CD4-positive, CD25-positive, alpha-beta regulatory T cell (primary cell): ENCODE data around the gene PCNP. TPM values are rescaled to one million over a fixed set of nuclear protein-coding genes. Genes with fewer than 3 reads are reported as not detected.
"Not testable (repeated sequence)": the region's sequence is repeated elsewhere in the genome, so short reads cannot be mapped to it uniquely, and the experiment has no call there.

Source experiments
- ATAC-seq, 2 donors: fragments of 150-1000 bp; cut with Tn5 transposase; one replicate each; pipeline ENCODE4 v1.10.0; 2021; ENCODE audit warnings: low read depth in 2 of 2, moderate number of reproducible peaks in 2 of 2, moderate library complexity in 1 of 2
- DNase-seq, 3 donors: peaks; one replicate each; pipeline versions ENCODE4 v3.0.0 to v3.0.0-alpha.2; 2012 to 2022; ENCODE audit warnings: mixed read lengths in 1 of 3
- H3K27ac ChIP-seq: one replicate; pipeline ENCODE4 v1.7.0; 2013; ENCODE audit warnings: mild to moderate bottlenecking, low read length; ENCODE audit not compliant: insufficient read depth, poor library complexity, severe bottlenecking
- H3K27me3 ChIP-seq: one replicate; pipeline ENCODE4 v1.7.0; 2013; ENCODE audit warnings: low read length; ENCODE audit not compliant: control insufficient read depth, insufficient read depth
- H3K36me3 ChIP-seq: one replicate; pipeline ENCODE4 v1.7.0; 2013; ENCODE audit warnings: mild to moderate bottlenecking, low read length, moderate library complexity; ENCODE audit not compliant: control insufficient read depth, insufficient read depth
- H3K4me1 ChIP-seq: 2 replicates; pipeline ENCODE4 v1.7.0; 2013; ENCODE audit warnings: mild to moderate bottlenecking, low read length; ENCODE audit not compliant: insufficient read depth, control insufficient read depth, poor library complexity, severe bottlenecking
- H3K4me3 ChIP-seq: one replicate; pipeline ENCODE4 v1.7.0; 2013; ENCODE audit warnings: low read depth, mild to moderate bottlenecking, low read length, moderate library complexity
- H3K9me3 ChIP-seq, 2 experiments: 1 replicate in 1 of 2; 2 replicates in 1 of 2; pipeline ENCODE4 v1.7.0; 2013; ENCODE audit warnings: low read length in 2 of 2, mild to moderate bottlenecking in 1 of 2, moderate library complexity in 1 of 2; ENCODE audit not compliant: control insufficient read depth in 2 of 2
- H3K27ac Mint-ChIP-seq, 3 donors: one replicate each; pipeline ENCODE4 v1.8.0; 2020 to 2022; ENCODE audit warnings: mild to moderate bottlenecking in 3 of 3, mixed read lengths in 3 of 3, moderate library complexity in 2 of 3
- H3K27me3 Mint-ChIP-seq: one replicate; pipeline ENCODE4 v1.8.0; 2022; ENCODE audit warnings: mild to moderate bottlenecking, mixed read lengths
- H3K36me3 Mint-ChIP-seq: one replicate; pipeline ENCODE4 v1.8.0; 2020; ENCODE audit warnings: mixed read lengths
- H3K4me1 Mint-ChIP-seq, 4 donors: one replicate each; pipeline ENCODE4 v1.8.0; 2020 to 2022; ENCODE audit warnings: mixed read lengths in 4 of 4, mild to moderate bottlenecking in 1 of 4
- H3K4me3 Mint-ChIP-seq, 4 donors: one replicate each; pipeline ENCODE4 v1.8.0; 2020 to 2022; ENCODE audit warnings: mild to moderate bottlenecking in 4 of 4, mixed read lengths in 4 of 4, moderate library complexity in 3 of 4
- H3K9me3 Mint-ChIP-seq, 7 donors: one replicate each; pipeline ENCODE4 v1.8.0; 2020 to 2022; ENCODE audit warnings: mixed read lengths in 7 of 7, mild to moderate bottlenecking in 3 of 7, moderate library complexity in 2 of 7
- polyA plus RNA-seq, 4 donors: library from polyadenylated mRNA; unstranded; fragments of 300-500 nt; fragmentation: Illumina TruSeq; gene quantifications; one replicate each; pipeline ENCODE4 v1.2.3, GENCODE V29; 2021
- total RNA-seq: library from RNA; stranded (reverse); gene quantifications from one replicate; pipeline ENCODE4 v1.2.3, GENCODE V29; 2022

PCNP gene
- total and polyA plus RNA-seq, 5 donors from 2014 or later = 99.8 to 144 (median 110) TPM

DNA sequence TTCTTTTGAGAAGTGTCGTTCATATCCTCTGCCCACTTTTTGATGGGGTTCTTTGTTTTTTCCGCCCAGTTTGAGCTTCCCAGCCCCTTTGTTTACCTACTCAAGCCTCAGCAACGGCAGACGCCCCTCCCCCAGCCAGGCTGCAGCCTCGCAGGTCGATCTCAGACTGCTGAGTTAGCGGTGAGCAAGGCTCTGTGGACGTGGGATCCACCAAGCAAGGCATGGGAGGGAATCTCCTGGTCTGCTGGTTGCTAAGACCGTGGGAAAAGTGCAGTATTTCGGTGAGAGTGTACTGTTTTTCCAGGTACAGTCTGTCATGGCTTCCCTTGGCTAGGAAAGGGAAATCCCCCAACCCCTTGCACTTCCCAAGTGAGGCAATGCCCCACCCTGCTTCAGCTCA, 31.4 kb downstream of the PCNP start:
- not testable (repeated sequence) for H3K4me1 Mint-ChIP-seq, H3K27ac Mint-ChIP-seq, H3K4me1 ChIP-seq, H3K4me3 ChIP-seq, H3K36me3 Mint-ChIP-seq, H3K36me3 ChIP-seq, H3K9me3 Mint-ChIP-seq, H3K4me3 Mint-ChIP-seq, H3K27me3 Mint-ChIP-seq, H3K9me3 ChIP-seq, H3K27ac ChIP-seq, H3K27me3 ChIP-seq, ATAC-seq, DNase-seq

- Histone ChIP-seq H3K9me3 (no peaks in the 10 kb centered on the region), H3K4me1 (no peaks in the 10 kb centered on the region), H3K27ac (no peak overlapping the region), H3K27me3 (no peaks in the 10 kb centered on the region), H3K4me3 (no peak overlapping the region), H3K36me3 (no peaks in the 10 kb centered on the region)
- no peaks in the 10 kb centered on the region for H3K4me1 Mint-ChIP-seq
- ATAC-seq = no peak
- H3K36me3 Mint-ChIP-seq = no peaks in the 10 kb centered on the region
- no peaks in the 10 kb centered on the region for H3K27me3 Mint-ChIP-seq
- H3K27ac Mint-ChIP-seq = no peak overlapping the region
- H3K9me3 Mint-ChIP-seq = no peaks in the 10 kb centered on the region
- DNase-seq = no peak
- H3K4me3 Mint-ChIP-seq = no peak overlapping the region
These were observed 37.0 kb downstream of the PCNP start for GRCh38 chr3:101611023-101611422.

GRCh38 chr3:101613014-101613413, 39.0 kb downstream of the PCNP start:
- DNase-seq, H3K27ac ChIP-seq, H3K4me1 ChIP-seq, H3K4me3 ChIP-seq, H3K27me3 ChIP-seq, H3K4me3 Mint-ChIP-seq, H3K4me1 Mint-ChIP-seq, ATAC-seq, H3K9me3 Mint-ChIP-seq, H3K27me3 Mint-ChIP-seq, H3K27ac Mint-ChIP-seq, H3K36me3 Mint-ChIP-seq, H3K9me3 ChIP-seq, H3K36me3 ChIP-seq: not testable (repeated sequence)

DNA sequence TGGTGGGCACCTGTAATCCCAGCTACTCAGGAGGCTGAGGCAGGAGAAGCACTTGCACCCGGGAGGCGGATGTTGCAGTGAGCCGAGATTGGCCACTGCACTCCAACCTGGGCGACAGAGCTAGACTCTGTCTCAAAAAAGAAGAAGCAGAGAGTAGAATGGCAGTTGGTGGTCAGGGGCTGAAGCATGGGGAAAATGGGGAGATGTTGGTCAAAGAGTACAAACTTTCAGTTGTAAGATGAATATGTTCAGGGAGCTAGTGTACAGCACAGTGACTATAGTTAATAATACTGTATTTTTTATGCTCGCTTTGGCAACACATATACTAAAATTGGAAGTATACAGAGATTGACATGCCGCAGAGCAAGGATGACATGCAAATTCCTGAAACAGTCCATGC, 41.5 kb downstream of the PCNP start:
- H3K4me1 ChIP-seq = no peaks in the 10 kb centered on the region
- H3K4me1 Mint-ChIP-seq = no peaks in the 10 kb centered on the region
- H3K27me3 ChIP-seq = no peaks in the 10 kb centered on the region
- no peak overlapping the region for H3K4me3 Mint-ChIP-seq
- peaks cover 0 to 3% of the 10 kb centered on the region in 2 experiments for H3K9me3 ChIP-seq
- no peak overlapping the region for H3K27ac ChIP-seq
- no peaks in the 10 kb centered on the region for H3K36me3 Mint-ChIP-seq
- no peak overlapping the region for H3K27ac Mint-ChIP-seq
- H3K27me3 Mint-ChIP-seq = no peaks in the 10 kb centered on the region
- ATAC-seq (no peak), DNase-seq (no peak)
- H3K4me3 ChIP-seq = no peak overlapping the region
- H3K36me3 ChIP-seq = no peaks in the 10 kb centered on the region
- H3K9me3 Mint-ChIP-seq = no peaks in the 10 kb centered on the region

- no peaks in the 10 kb centered on the region for H3K9me3 Mint-ChIP-seq
- peaks cover 0 to 3% of the 10 kb centered on the region in 2 experiments for H3K9me3 ChIP-seq
- no peaks in the 10 kb centered on the region for H3K36me3 ChIP-seq
- DNase-seq = no peak
- no peaks in the 10 kb centered on the region for H3K27me3 Mint-ChIP-seq
- no peaks in the 10 kb centered on the region for H3K27me3 ChIP-seq
- H3K4me3 Mint-ChIP-seq = no peak overlapping the region
- H3K4me3 ChIP-seq = no peak overlapping the region
- no peak overlapping the region for H3K27ac Mint-ChIP-seq
- H3K4me1 ChIP-seq = no peaks in the 10 kb centered on the region
- H3K4me1 Mint-ChIP-seq = no peaks in the 10 kb centered on the region
- ATAC-seq = no peak
- peaks cover 3% of the 10 kb centered on the region for H3K36me3 Mint-ChIP-seq
- no peak overlapping the region for H3K27ac ChIP-seq
These were observed 43.5 kb downstream of the PCNP start for GRCh38 chr3:101617478-101617877.

DNA sequence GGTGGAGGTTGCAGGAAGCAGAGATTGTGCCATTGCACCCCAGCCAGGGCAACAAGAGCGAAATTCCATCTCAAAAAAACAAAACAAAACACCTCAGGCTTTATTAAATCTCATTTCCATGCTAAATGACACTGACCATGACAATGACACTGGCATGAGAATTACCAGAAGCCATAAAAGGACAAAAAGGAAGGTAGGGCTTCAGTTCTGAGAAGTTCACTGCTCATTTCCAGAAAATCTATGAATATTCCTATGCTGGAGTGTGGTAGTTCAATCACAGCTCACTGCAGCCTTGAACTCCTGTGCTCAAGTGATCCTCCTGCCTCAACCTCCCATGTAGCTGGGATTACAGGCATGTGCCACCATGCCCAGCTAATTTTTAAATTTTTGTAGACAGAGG, 44.7 kb downstream of the PCNP start:
- peaks cover 3% of the 10 kb centered on the region for H3K36me3 Mint-ChIP-seq
- ATAC-seq = no peak
- H3K36me3 ChIP-seq = no peaks in the 10 kb centered on the region
- no peaks in the 10 kb centered on the region for H3K4me1 ChIP-seq
- no peak overlapping the region for H3K4me3 ChIP-seq
- H3K4me3 Mint-ChIP-seq = no peak overlapping the region
- H3K9me3 ChIP-seq = peaks cover 0 to 3% of the 10 kb centered on the region in 2 experiments
- no peak overlapping the region for H3K27ac Mint-ChIP-seq
- no peaks in the 10 kb centered on the region for H3K27me3 Mint-ChIP-seq
- H3K4me1 Mint-ChIP-seq = no peaks in the 10 kb centered on the region
- H3K27me3 ChIP-seq = no peaks in the 10 kb centered on the region
- H3K9me3 Mint-ChIP-seq = peaks cover 0 to 1% (median 0%) of the 10 kb centered on the region in 7 donors
- no peak overlapping the region for H3K27ac ChIP-seq
- no peak for DNase-seq

GRCh38 chr3:101619734-101620133, 45.8 kb downstream of the PCNP start:
- Histone ChIP-seq H3K27me3 (no peaks in the 10 kb centered on the region), H3K9me3 (peaks cover 0 to 3% of the 10 kb centered on the region in 2 experiments), H3K4me3 (no peak overlapping the region), H3K36me3 (no peaks in the 10 kb centered on the region), H3K27ac (no peak overlapping the region), H3K4me1 (no peaks in the 10 kb centered on the region)
- no peak overlapping the region for H3K4me3 Mint-ChIP-seq
- H3K27me3 Mint-ChIP-seq = no peaks in the 10 kb centered on the region
- no peak for DNase-seq
- no peak overlapping the region for H3K27ac Mint-ChIP-seq
- H3K9me3 Mint-ChIP-seq = peaks cover 0 to 1% (median 0%) of the 10 kb centered on the region in 7 donors
- H3K36me3 Mint-ChIP-seq = peaks cover 3% of the 10 kb centered on the region
- no peaks in the 10 kb centered on the region for H3K4me1 Mint-ChIP-seq
- ATAC-seq = no peak

DNA sequence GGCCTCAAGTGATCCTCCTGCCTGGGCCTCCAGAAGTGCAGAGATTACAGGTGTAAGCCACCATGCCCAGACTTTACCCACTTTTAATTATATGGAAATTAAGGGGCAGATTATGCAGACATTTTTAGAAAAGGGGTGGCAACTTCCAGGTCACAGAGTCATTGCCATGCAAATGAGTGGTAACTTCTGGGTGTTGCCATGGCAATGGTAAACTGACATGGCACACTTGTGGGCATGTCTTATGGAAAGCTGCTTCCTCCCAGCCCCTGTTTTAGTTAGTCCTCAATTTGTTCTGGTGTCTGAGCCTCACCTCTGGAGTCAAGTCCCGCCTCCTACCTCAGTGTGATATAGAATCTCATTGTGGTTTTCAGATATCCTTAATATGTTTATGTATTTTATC, 49.7 kb downstream of the PCNP start:
- Histone ChIP-seq H3K36me3 (no peaks in the 10 kb centered on the region), H3K4me3 (no peak overlapping the region), H3K4me1 (no peaks in the 10 kb centered on the region), H3K27ac (no peak overlapping the region), H3K9me3 (peaks cover 0 to 3% of the 10 kb centered on the region in 2 experiments), H3K27me3 (no peaks in the 10 kb centered on the region)
- H3K36me3 Mint-ChIP-seq = peaks cover 9% of the 10 kb centered on the region
- DNase-seq (no peak), ATAC-seq (no peak)
- peaks cover 0 to 1% (median 0%) of the 10 kb centered on the region in 7 donors for H3K9me3 Mint-ChIP-seq
- H3K4me3 Mint-ChIP-seq = no peak overlapping the region
- H3K27ac Mint-ChIP-seq = no peak overlapping the region
- no peaks in the 10 kb centered on the region for H3K27me3 Mint-ChIP-seq
- H3K4me1 Mint-ChIP-seq = no peaks in the 10 kb centered on the region
